GM12801 (cell line): ENCODE results near the gene CDK3.

Source experiments
- TF ChIP-seq, protein P1 (sequence below): IDR thresholded peaks from one replicate; pipeline ENCODE4 v1.5.1; 2011; ENCODE audit warnings: control low read depth; ENCODE audit not compliant: insufficient read length; ENCODE audit errors: extremely low read depth

Gene CDK3

GRCh38 chr17:76000755-76001521 lies at the start of gene CDK3:
TSS of gene CDK3 (plus strand) at chr17:76000855. CDS start at chr17:76001426, 571 bp downstream.
- TF ChIP-seq, protein P1, sequence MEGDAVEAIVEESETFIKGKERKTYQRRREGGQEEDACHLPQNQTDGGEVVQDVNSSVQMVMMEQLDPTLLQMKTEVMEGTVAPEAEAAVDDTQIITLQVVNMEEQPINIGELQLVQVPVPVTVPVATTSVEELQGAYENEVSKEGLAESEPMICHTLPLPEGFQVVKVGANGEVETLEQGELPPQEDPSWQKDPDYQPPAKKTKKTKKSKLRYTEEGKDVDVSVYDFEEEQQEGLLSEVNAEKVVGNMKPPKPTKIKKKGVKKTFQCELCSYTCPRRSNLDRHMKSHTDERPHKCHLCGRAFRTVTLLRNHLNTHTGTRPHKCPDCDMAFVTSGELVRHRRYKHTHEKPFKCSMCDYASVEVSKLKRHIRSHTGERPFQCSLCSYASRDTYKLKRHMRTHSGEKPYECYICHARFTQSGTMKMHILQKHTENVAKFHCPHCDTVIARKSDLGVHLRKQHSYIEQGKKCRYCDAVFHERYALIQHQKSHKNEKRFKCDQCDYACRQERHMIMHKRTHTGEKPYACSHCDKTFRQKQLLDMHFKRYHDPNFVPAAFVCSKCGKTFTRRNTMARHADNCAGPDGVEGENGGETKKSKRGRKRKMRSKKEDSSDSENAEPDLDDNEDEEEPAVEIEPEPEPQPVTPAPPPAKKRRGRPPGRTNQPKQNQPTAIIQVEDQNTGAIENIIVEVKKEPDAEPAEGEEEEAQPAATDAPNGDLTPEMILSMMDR = no peak

GRCh38 chr17:75950855-75951554 lies 49.6 kb upstream of the CDK3 start:
- TF ChIP-seq, protein P1 = no peak

DNA sequence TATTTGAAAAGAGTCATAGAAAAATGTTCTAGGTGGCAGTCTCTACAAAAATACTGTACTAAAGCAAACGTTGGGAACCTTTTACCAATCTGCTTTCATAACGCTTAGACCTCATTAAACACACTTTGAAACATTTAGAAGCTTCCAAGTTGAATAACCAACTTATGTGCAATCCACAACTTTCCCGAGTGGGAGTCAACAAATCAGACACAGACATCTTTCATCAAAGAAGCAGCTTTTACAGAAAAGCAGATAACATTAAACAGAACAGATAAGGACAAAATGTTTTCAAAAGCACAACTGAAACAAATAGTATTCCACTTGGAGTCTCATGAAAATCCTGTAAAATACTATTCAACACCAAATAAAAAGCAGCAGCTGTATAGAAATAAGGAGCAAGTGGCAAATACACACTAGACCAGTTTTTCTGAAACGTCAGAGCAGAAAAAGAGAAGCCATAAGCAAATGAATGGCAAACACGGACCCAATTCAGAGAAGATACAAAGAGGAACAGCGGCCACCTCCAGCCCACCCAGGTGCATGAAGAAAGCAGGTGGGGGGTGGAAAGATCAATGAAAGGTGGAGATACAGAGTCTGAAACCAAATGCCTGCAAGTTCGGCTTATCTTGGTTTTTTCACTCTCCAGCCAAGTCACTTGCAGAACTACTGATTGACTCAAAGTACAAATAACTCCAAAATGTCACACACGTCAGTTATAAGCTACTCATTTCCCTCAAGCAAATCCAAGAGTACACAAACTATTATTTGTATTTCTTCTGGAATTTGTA lies 41.4 kb upstream of the CDK3 start:
- TF ChIP-seq, protein P1 = no peak

GRCh38 chr17:75959839-75960511 lies 40.7 kb upstream of the CDK3 start:
- TF ChIP-seq, protein P1 = no peak

- TF ChIP-seq, protein P1 = no peak
Observed at GRCh38 chr17:75965468-75965867, 35.2 kb upstream of the CDK3 start.

- TF ChIP-seq, protein P1 = no peak
Observed at GRCh38 chr17:75970011-75970523, 30.6 kb upstream of the CDK3 start.
